ENCODE data around the gene RPL21.

GRCh38 chr13:27280841-27281240 is 29.5 kb downstream of the RPL21 start:
- no peak for TF ChIP-seq GATA2 (IDR thresholded peaks at IDR 0.05; ENCODE audit: low read depth, low read length)
- TF ChIP-seq GATA3 (IDR thresholded peaks at IDR 0.05; ENCODE audit: low read depth, low read length), result no peak

All from SH-SY5Y (cell line).